IMR-90 (cell line): Measurements from ENCODE around the gene ECE2. TPM values are rescaled to one million over a fixed set of nuclear protein-coding genes. Genes with fewer than 3 reads are reported as not detected.

Source experiments
- MAFK ChIP-seq: IDR thresholded peaks from 2 replicates; pipeline ENCODE4 v1.6.1; 2012; ENCODE audit warnings: low read depth, low read length, improper control_type of control experiment
- POLR2A ChIP-seq: IDR thresholded peaks from 2 replicates; pipeline ENCODE4 v1.6.1; 2012; ENCODE audit warnings: mild to moderate bottlenecking, low read depth, low read length
- RAD21 ChIP-seq: IDR thresholded peaks from 2 replicates; pipeline ENCODE4 v1.6.1; 2012; ENCODE audit warnings: low read length, improper control_type of control experiment
- polyA plus RNA-seq, 3 experiments: library from polyadenylated mRNA; depleted of rRNA; stranded (reverse); fragments of >200 nt; gene quantifications; 2 replicates each; pipeline ENCODE4 v1.2.3, GENCODE V29; 2012; ENCODE audit warnings: low replicate concordance in 1 of 3
- total RNA-seq: library from RNA; depleted of rRNA; stranded (reverse); fragments of >200 nt; gene quantifications from 2 replicates; pipeline ENCODE4 v1.2.3, GENCODE V29; 2012
- TF ChIP-seq, protein P1 (sequence below): conservative IDR thresholded peaks from 2 replicates; pipeline ENCODE4 v1.5.1; 2012; ENCODE audit warnings: mild to moderate bottlenecking, low read depth, low read length, improper control_type of control experiment

ECE2 gene
- total and polyA plus RNA-seq, 2 of the 4 experiments (the other 2 are of a cell fraction), result not detected

DNA sequence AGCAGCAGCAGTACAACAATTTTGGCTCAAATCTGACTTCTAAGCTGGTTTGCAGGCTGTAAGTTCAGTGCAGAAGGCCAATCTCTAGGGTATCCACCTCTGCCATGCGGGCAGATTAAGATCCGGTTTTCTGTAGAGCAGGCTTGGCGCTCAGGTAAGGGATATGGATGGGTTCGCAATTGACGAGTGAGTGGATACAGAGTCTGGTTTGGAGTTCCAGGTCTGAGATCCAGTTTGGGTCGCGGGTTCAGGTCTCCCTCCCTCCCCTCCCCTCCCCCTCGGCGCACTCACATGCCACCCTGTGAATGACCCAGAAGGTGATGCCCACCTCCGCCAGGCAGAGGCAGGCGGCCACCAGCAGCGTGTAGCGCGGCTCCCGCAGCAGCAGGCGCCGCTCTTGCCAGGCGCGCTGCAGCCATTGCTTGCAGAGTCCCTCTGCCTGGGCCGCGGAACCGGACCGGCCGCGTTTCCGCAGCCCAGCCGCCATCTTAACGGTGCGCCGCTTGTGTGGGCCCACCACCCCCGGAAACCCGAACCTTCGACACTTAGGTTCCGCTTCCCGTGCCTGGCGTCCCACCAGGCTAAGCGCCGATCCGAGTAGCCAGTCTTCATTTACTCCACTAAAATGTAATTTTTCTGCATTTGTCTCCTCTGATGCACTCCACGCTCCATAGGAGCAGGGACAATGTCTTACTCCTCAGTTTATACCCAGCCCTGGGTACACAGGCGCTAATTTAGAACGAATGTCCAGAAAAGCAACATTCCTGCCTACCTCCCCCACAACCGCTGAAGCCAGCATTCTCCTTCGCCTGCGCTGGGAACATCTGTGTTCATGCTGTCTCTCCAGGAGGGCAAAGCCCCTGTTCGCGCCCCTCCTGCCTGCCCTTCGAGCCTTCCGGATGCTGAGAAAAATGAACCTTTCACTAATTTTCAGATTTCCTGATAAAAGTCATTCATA lies 27.1 kb upstream of the ECE2 start, which contains the start of gene ALG3 (continued):
- TF ChIP-seq, protein P1, sequence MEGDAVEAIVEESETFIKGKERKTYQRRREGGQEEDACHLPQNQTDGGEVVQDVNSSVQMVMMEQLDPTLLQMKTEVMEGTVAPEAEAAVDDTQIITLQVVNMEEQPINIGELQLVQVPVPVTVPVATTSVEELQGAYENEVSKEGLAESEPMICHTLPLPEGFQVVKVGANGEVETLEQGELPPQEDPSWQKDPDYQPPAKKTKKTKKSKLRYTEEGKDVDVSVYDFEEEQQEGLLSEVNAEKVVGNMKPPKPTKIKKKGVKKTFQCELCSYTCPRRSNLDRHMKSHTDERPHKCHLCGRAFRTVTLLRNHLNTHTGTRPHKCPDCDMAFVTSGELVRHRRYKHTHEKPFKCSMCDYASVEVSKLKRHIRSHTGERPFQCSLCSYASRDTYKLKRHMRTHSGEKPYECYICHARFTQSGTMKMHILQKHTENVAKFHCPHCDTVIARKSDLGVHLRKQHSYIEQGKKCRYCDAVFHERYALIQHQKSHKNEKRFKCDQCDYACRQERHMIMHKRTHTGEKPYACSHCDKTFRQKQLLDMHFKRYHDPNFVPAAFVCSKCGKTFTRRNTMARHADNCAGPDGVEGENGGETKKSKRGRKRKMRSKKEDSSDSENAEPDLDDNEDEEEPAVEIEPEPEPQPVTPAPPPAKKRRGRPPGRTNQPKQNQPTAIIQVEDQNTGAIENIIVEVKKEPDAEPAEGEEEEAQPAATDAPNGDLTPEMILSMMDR, result no peak
- TF ChIP-seq POLR2A (peak; percentile 77), RAD21 (no peak), MAFK (no peak)
